ENCODE data around the gene CLEC4M.
A peak's percentile ranks its signal among the peaks of the same experiment; 100 is the strongest.
"Not testable (repeated sequence)": the region's sequence is repeated elsewhere in the genome, so short reads cannot be mapped to it uniquely, and the experiment has no call there.

The CLEC4M gene

GRCh38 chr19:7778081-7778480 is 15.0 kb downstream of the CLEC4M start:
- DNase-seq = no peak

- DNase-seq = no peak
These were observed 16.8 kb downstream of the CLEC4M start for GRCh38 chr19:7779631-7780486.

- no peak for DNase-seq
These were observed 18.1 kb downstream of the CLEC4M start for GRCh38 chr19:7781157-7781556.

- DNase-seq = no peak
These were observed 21.0 kb downstream of the CLEC4M start for GRCh38 chr19:7783991-7784423.

- no peak for DNase-seq
These were observed 21.8 kb downstream of the CLEC4M start for GRCh38 chr19:7784856-7785255.

GRCh38 chr19:7787141-7787540 is 24.1 kb downstream of the CLEC4M start:
- DNase-seq = no peak

- no peak for DNase-seq
These were observed 24.6 kb downstream of the CLEC4M start for GRCh38 chr19:7787602-7788177.

GRCh38 chr19:7788178-7788932 is 25.3 kb downstream of the CLEC4M start:
- DNase-seq = peak; percentile 26

- no peak for DNase-seq
These were observed 25.9 kb downstream of the CLEC4M start for GRCh38 chr19:7788933-7789323.

GRCh38 chr19:7789447-7789846 is 26.4 kb downstream of the CLEC4M start:
- peak; percentile 61 for DNase-seq

GRCh38 chr19:7790416-7790815 is 27.4 kb downstream of the CLEC4M start:
- DNase-seq = no peak

- no peak for DNase-seq
These were observed 29.2 kb downstream of the CLEC4M start for GRCh38 chr19:7792281-7792680.

GRCh38 chr19:7792701-7793100 is 29.7 kb downstream of the CLEC4M start:
- not testable (repeated sequence) for DNase-seq

- no peak for DNase-seq
These were observed 30.4 kb downstream of the CLEC4M start for GRCh38 chr19:7793493-7793892.

- DNase-seq = peak; percentile 97
These were observed 32.6 kb downstream of the CLEC4M start for GRCh38 chr19:7795555-7796161.

GRCh38 chr19:7799640-7800355 is 36.8 kb downstream of the CLEC4M start:
- peak; percentile 84 for DNase-seq

- DNase-seq = no peak
These were observed 38.1 kb downstream of the CLEC4M start for GRCh38 chr19:7801020-7801570.

- no peak for DNase-seq
These were observed 43.2 kb downstream of the CLEC4M start for GRCh38 chr19:7806234-7806633.

- DNase-seq = no peak
These were observed 43.8 kb downstream of the CLEC4M start for GRCh38 chr19:7806876-7807275.

GRCh38 chr19:7808108-7808507 is 45.1 kb downstream of the CLEC4M start:
- DNase-seq = no peak

- no peak for DNase-seq
These were observed 48.9 kb downstream of the CLEC4M start for GRCh38 chr19:7811989-7812388.

GRCh38 chr19:7815325-7815724 is 52.3 kb downstream of the CLEC4M start:
- DNase-seq = no peak

Data from NCI-H69 (cell line).